K562 (cell line): Measurements from ENCODE around the gene ZDHHC18. TPM values are rescaled to one million over a fixed set of nuclear protein-coding genes. Genes with fewer than 3 reads are reported as not detected.

Experiments
- ARID1B ChIP-seq: fragments of 450-650 bp; IDR thresholded peaks from 2 replicates; pipeline ENCODE4 v1.6.1; 2016; ENCODE audit warnings: antibody characterized with exemption, mild to moderate bottlenecking, inconsistent platforms
- CTCF ChIP-seq, 3 experiments: IDR thresholded peaks in 2 of 3; conservative IDR thresholded peaks in 1 of 3; 2 replicates each; pipeline ENCODE4 v1.5.1; 2011 to 2012; ENCODE audit warnings: low read length in 3 of 3, mild to moderate bottlenecking in 3 of 3, control low read depth in 2 of 3, improper control_type of control experiment in 1 of 3, inconsistent platforms in 1 of 3, low read depth in 1 of 3, mixed read lengths in 1 of 3, moderate library complexity in 1 of 3; ENCODE audit not compliant: insufficient read depth in 2 of 3
- DMBX1 ChIP-seq: fragments of 250-450 bp; sonication (Bioruptor Pico); IDR thresholded peaks from 2 replicates; pipeline ENCODE4 v1.8.0; 2022; ENCODE audit warnings: inconsistent platforms, mild to moderate bottlenecking, moderate library complexity, borderline replicate concordance
- ELF1 ChIP-seq: fragments of 200-800 bp; sonication (Bioruptor generic); IDR thresholded peaks from 2 replicates; pipeline ENCODE4 v1.6.1; 2016; ENCODE audit warnings: missing genetic modification characterization, missing compliant biosample characterization
- ETV5 ChIP-seq: sonication (generic); formaldehyde crosslinking; IDR thresholded peaks from 2 replicates; pipeline ENCODE4 v1.4.0; 2020; ENCODE audit warnings: low read depth, mild to moderate bottlenecking, missing genetic modification reagents
- FOXK1 ChIP-seq: sonication (generic); formaldehyde crosslinking; IDR thresholded peaks from 2 replicates; pipeline ENCODE4 v1.8.0; 2022; ENCODE audit warnings: missing genetic modification reagents, mild to moderate bottlenecking, borderline replicate concordance
- HNRNPK ChIP-seq: fragments of 200-400 bp; formaldehyde crosslinking; IDR thresholded peaks from one replicate; pipeline ENCODE4 v1.6.1; 2018; ENCODE audit warnings: mild to moderate bottlenecking, low read depth, low read length; ENCODE audit not compliant: poor library complexity, severe bottlenecking
- KAT8 ChIP-seq: fragments of 450-650 bp; IDR thresholded peaks from 2 replicates; pipeline ENCODE4 v1.6.1; 2016; ENCODE audit warnings: low read depth, mild to moderate bottlenecking
- MCM3 ChIP-seq: fragments of 450-650 bp; IDR thresholded peaks from 2 replicates; pipeline ENCODE4 v1.6.1; 2016
- NCOA2 ChIP-seq, 2 experiments: fragments of 450-650 bp; IDR thresholded peaks; 2 replicates each; pipeline ENCODE4 v1.6.1; 2018; ENCODE audit warnings: mild to moderate bottlenecking in 2 of 2, moderate library complexity in 1 of 2; ENCODE audit not compliant: partially characterized antibody in 2 of 2
- NELFE ChIP-seq: IDR thresholded peaks from 2 replicates; pipeline ENCODE4 v1.6.1; 2011; ENCODE audit warnings: mild to moderate bottlenecking; ENCODE audit not compliant: insufficient read depth, insufficient read length
- NFIX ChIP-seq: fragments of 250-450 bp; sonication (Bioruptor Pico); IDR thresholded peaks from 2 replicates; pipeline ENCODE4 v1.4.0; 2020; ENCODE audit warnings: low read depth, mild to moderate bottlenecking, moderate library complexity
- PCBP1 ChIP-seq: fragments of 200-400 bp; formaldehyde crosslinking; IDR thresholded peaks from 2 replicates; pipeline ENCODE4 v1.6.1; 2018; ENCODE audit warnings: mild to moderate bottlenecking, low read depth, low read length; ENCODE audit not compliant: poor library complexity, severe bottlenecking
- SP1 ChIP-seq: sonication (generic); formaldehyde crosslinking; IDR thresholded peaks from 2 replicates; pipeline ENCODE4 v1.8.1; 2022; ENCODE audit warnings: mild to moderate bottlenecking, missing genetic modification reagents
- SUPT5H ChIP-seq: fragments of 450-650 bp; IDR thresholded peaks from 2 replicates; pipeline ENCODE4 v1.6.1; 2016
- TFAM ChIP-seq: fragments of 250-450 bp; sonication (Bioruptor Pico); conservative IDR thresholded peaks from 2 replicates; pipeline ENCODE4 v1.5.0; 2021; ENCODE audit warnings: mild to moderate bottlenecking, moderate library complexity
- TOE1 ChIP-seq, 2 experiments: fragments of 450-650 bp in 1 of 2; sonication (generic) in 1 of 2; formaldehyde crosslinking in 1 of 2; IDR thresholded peaks; 2 replicates each; pipeline versions ENCODE4 v1.7.1 to v1.8.0; 2016 to 2022; ENCODE audit warnings: borderline replicate concordance in 2 of 2, mild to moderate bottlenecking in 2 of 2, antibody characterized with exemption in 1 of 2, inconsistent platforms in 1 of 2, low read depth in 1 of 2, missing genetic modification reagents in 1 of 2, moderate library complexity in 1 of 2
- VEZF1 ChIP-seq: fragments of 200-800 bp; sonication (Bioruptor generic); IDR thresholded peaks from 2 replicates; pipeline ENCODE4 v1.6.1; 2017; ENCODE audit warnings: missing genetic modification characterization, missing compliant biosample characterization
- ZFX ChIP-seq: sonication (generic); formaldehyde crosslinking; IDR thresholded peaks from 2 replicates; pipeline ENCODE4 v1.8.0; 2022; ENCODE audit warnings: mild to moderate bottlenecking, missing genetic modification reagents, moderate library complexity
- ZNF143 ChIP-seq: sonication (generic); formaldehyde crosslinking; IDR thresholded peaks from 2 replicates; pipeline ENCODE4 v1.9.0; 2022; ENCODE audit warnings: mild to moderate bottlenecking, missing genetic modification reagents
- ZNF311 ChIP-seq: fragments of 250-450 bp; sonication (Bioruptor Pico); IDR thresholded peaks from 2 replicates; pipeline ENCODE4 v1.4.0; 2020; ENCODE audit warnings: mild to moderate bottlenecking, moderate library complexity
- ZNF41 ChIP-seq: fragments of 250-450 bp; sonication (Bioruptor Pico); conservative IDR thresholded peaks from 2 replicates; pipeline ENCODE4 v1.4.0; 2020; ENCODE audit warnings: mild to moderate bottlenecking
- polyA plus RNA-seq, 8 experiments: library from polyadenylated mRNA; depleted of rRNA in 4 of 8; stranded (reverse) in 5 of 8; unstranded in 3 of 8; fragments of >200 nt; fragmentation: Nextera tagmentation in 2 of 8; fragmentation: Illumina TruSeq in 1 of 8; extraction: Ambion mirVana in 2 of 8; extraction: Trizol in 1 of 8; gene quantifications; 2 replicates each; pipeline versions ENCODE4 v1.2.1 to v1.2.3, GENCODE V29; 2011 to 2014; ENCODE audit warnings: inconsistent platforms in 1 of 8, missing spikeins in 1 of 8
- total RNA-seq, 7 experiments: library from RNA; depleted of rRNA in 6 of 7; stranded (reverse); fragments of >200 nt in 6 of 7; fragmentation: Illumina TruSeq in 2 of 7; extraction: Trizol in 2 of 7; gene quantifications; 2 replicates each; pipeline versions ENCODE4 v1.2.1 to v1.2.3, GENCODE V29; 2011 to 2021; ENCODE audit warnings: low replicate concordance in 1 of 7

Gene ZDHHC18
- total and polyA plus RNA-seq, 9 of the 15 experiments (the other 6 are each of a cell fraction or from before 2014, with no cell fraction given): 0.42 to 35.6 (median 15.8) TPM

GRCh38 chr1:26788836-26789611 is 37.5 kb upstream of the ZDHHC18 start (continued):
- peak; percentile 44; the same call in 1 of the 2 replicates for TF ChIP-seq TOE1 (IDR thresholded peaks at IDR 0.05; ENCODE audit: borderline replicate concordance)
- no peak for TF ChIP-seq TOE1 (CRISPR knock-in tag; IDR thresholded peaks at IDR 0.05; ENCODE audit: borderline replicate concordance, low read depth)
- TF ChIP-seq NELFE: no peak
- TF ChIP-seq ZFX: 0 out of 2 replicates have a peak, but pooled peaks have one; percentile 12
- TF ChIP-seq KAT8: no peak
- no peak for TF ChIP-seq ZNF311 (CRISPR knock-in tag)
- peak; percentile 95 to 99 (median 99) for TF ChIP-seq CTCF (IDR thresholded peaks at IDR 0.05 in 2 of 3, conservative IDR thresholded peaks at IDR 0.05 in 1 of 3; ENCODE audit: insufficient read depth in 2 of 3, low read depth in 1 of 3, low read length in 3 of 3)
- TF ChIP-seq SUPT5H: no peak; the same call in none of the 2 replicates
- no peak for TF ChIP-seq MCM3
- TF ChIP-seq ZNF41: 0 out of 2 replicates have a peak, but pooled peaks have one; percentile 1
- no peak for TF ChIP-seq ZNF143 (CRISPR knock-in tag)
- peak; percentile 98 for TF ChIP-seq VEZF1 (CRISPR knock-in tag)
- no peak for TF ChIP-seq PCBP1
- TF ChIP-seq ETV5: peak; percentile 50; the same call in 1 of the 2 replicates
- no peak for TF ChIP-seq HNRNPK
- 0 out of 2 replicates have a peak, but pooled peaks have one; percentile 45 for TF ChIP-seq ELF1 (tag)
- 0 out of 2 replicates have a peak, but pooled peaks have one; percentile 38 for TF ChIP-seq ARID1B
- no peak; the same call in 1 of the 2 replicates for TF ChIP-seq DMBX1 (CRISPR knock-in tag)
- no peak for TF ChIP-seq TFAM (CRISPR knock-in tag)
- no peak for TF ChIP-seq NCOA2 (IDR thresholded peaks at IDR 0.05; ENCODE audit: partially characterized antibody in 2 of 2)
- peak; percentile 91 for TF ChIP-seq FOXK1 (CRISPR knock-in tag)
- no peak for TF ChIP-seq NFIX (CRISPR knock-in tag)
- peak; percentile 67; the same call in 1 of the 2 replicates for TF ChIP-seq SP1 (CRISPR knock-in tag)
